K562 (cell line): ENCODE results near the gene MRPS18B. TPM values are rescaled to one million over a fixed set of nuclear protein-coding genes. Genes with fewer than 3 reads are reported as not detected.

Experiments used
- ATAC-seq: fragments of 200-7000 bp; cut with Tn5 transposase; 3 replicates; pipeline ENCODE4 v1.9.1; 2020; ENCODE audit warnings: moderate library complexity
- BruUV-seq: library from RNA; stranded (reverse); fragments of 400-500 nt; replicated peaks from 2 replicates; lab custom pipeline; 2021; lab: Mats Ljungman, UMichigan
- CTCF ChIA-PET: fragments of 300-600 bp; formaldehyde crosslinking; extraction: SDS; loops from one replicate; lab custom pipeline; 2021; ENCODE audit warnings: low intra/inter-chr PET ratio; lab: Yijun Ruan, JAX
- POLR2A ChIA-PET: fragments of 300-600, 350-650 bp; sonication (Branson Sonifier 250); formaldehyde crosslinking; extraction: SDS; loops from one replicate; lab custom pipeline; 2021; ENCODE audit warnings: antibody characterized with exemption, inconsistent platforms; lab: Yijun Ruan, JAX
- DNase-seq, 4 experiments: peaks; one replicate each; pipeline versions ENCODE4 v3.0.0 to v3.0.0-alpha.2; 2011 to 2018; ENCODE audit warnings: low spot score in 3 of 4, mixed read lengths in 3 of 4; ENCODE audit errors: extremely low read depth in 1 of 4
- FAIRE-seq: peaks from 2 replicates; lab custom pipeline; 2011; peaks lifted over from hg19 to GRCh38; lab: Jason Lieb, UNC
- H2AFZ ChIP-seq: 2 replicates; pipeline ENCODE4 v1.6.0; 2011; ENCODE audit warnings: low read depth, low read length, control low read depth, inconsistent platforms
- H3K27ac ChIP-seq: fragments of 200-600 bp; 3 replicates; pipeline ENCODE4 v1.8.0; 2011; ENCODE audit warnings: low read depth, mild to moderate bottlenecking, control low read depth, inconsistent platforms, low read length, moderate library complexity, mixed read lengths; ENCODE audit errors: extremely low read depth
- H3K27me3 ChIP-seq, 2 experiments: fragments of 300-600 bp in 1 of 2; 2 replicates in 1 of 2; 3 replicates in 1 of 2; pipeline versions ENCODE4 v1.6.0 to v1.8.0; 2011; ENCODE audit warnings: inconsistent platforms in 2 of 2, low read length in 2 of 2, mild to moderate bottlenecking in 1 of 2, mixed read lengths in 1 of 2, moderate library complexity in 1 of 2; ENCODE audit not compliant: control insufficient read depth in 2 of 2, insufficient read depth in 2 of 2
- H3K36me3 ChIP-seq: fragments of 300-600 bp; 3 replicates; pipeline ENCODE4 v1.8.0; 2011; ENCODE audit warnings: mild to moderate bottlenecking, low read length, inconsistent platforms; ENCODE audit not compliant: control insufficient read depth, insufficient read depth
- H3K4me1 ChIP-seq, 2 experiments: fragments of 200-600 bp in 1 of 2; replicated peaks in 1 of 2; 2 replicates in 1 of 2; 3 replicates in 1 of 2; pipeline versions ENCODE4 v1.5.1 to v1.8.0; 2011; ENCODE audit warnings: inconsistent platforms in 2 of 2, low read length in 2 of 2, mild to moderate bottlenecking in 1 of 2, mixed read lengths in 1 of 2, moderate library complexity in 1 of 2; ENCODE audit not compliant: control insufficient read depth in 2 of 2, insufficient read depth in 2 of 2
- H3K4me2 ChIP-seq: 2 replicates; pipeline ENCODE4 v1.6.1; 2011; ENCODE audit warnings: low read length, control low read depth, inconsistent platforms, mixed read lengths; ENCODE audit not compliant: insufficient read depth
- H3K4me3 ChIP-seq: fragments of 200-600 bp; sonication (generic), shearing (Covaris generic); 2 replicates; pipeline ENCODE4 v1.5.1; 2016; ENCODE audit warnings: control low read depth, inconsistent platforms
- H3K79me2 ChIP-seq: fragments of 200-600 bp; 3 replicates; pipeline ENCODE4 v1.8.0; 2011; ENCODE audit warnings: low read length, inconsistent platforms; ENCODE audit not compliant: control insufficient read depth, insufficient read depth
- H3K9ac ChIP-seq, 2 experiments: 2 replicates each; pipeline versions ENCODE4 v1.6.0 to v1.6.1; 2011; ENCODE audit warnings: low read depth in 2 of 2, low read length in 2 of 2, control low read depth in 1 of 2, inconsistent platforms in 1 of 2, mild to moderate bottlenecking in 1 of 2, mixed read lengths in 1 of 2; ENCODE audit not compliant: insufficient read depth in 1 of 2
- H3K9me1 ChIP-seq: one replicate; pipeline ENCODE4 v1.6.0; 2011; ENCODE audit warnings: inconsistent platforms, mild to moderate bottlenecking, low read length, moderate library complexity; ENCODE audit not compliant: control insufficient read depth, insufficient read depth
- H3K9me3 ChIP-seq: replicated peaks from 2 replicates; pipeline ENCODE4 v1.5.1; 2011; ENCODE audit warnings: low read depth, low read length, inconsistent platforms; ENCODE audit not compliant: control insufficient read depth, insufficient read depth
- H4K20me1 ChIP-seq: replicated peaks from 2 replicates; pipeline ENCODE4 v1.6.1; 2011; ENCODE audit warnings: low read length, inconsistent platforms, mixed read lengths; ENCODE audit not compliant: control insufficient read depth, insufficient read depth
- ARHGAP35 ChIP-seq: fragments of 450-650 bp; IDR thresholded peaks from 2 replicates; pipeline ENCODE4 v1.6.1; 2018; ENCODE audit not compliant: partially characterized antibody
- DDX20 ChIP-seq: fragments of 450-650 bp; IDR thresholded peaks from 2 replicates; pipeline ENCODE4 v1.6.1; 2016; ENCODE audit warnings: missing genetic modification characterization, low read depth, mild to moderate bottlenecking, missing compliant biosample characterization, moderate library complexity
- FOXM1 ChIP-seq, 2 experiments: fragments of 450-650 bp in 1 of 2; sonication (generic) in 1 of 2; formaldehyde crosslinking in 1 of 2; IDR thresholded peaks; 2 replicates each; pipeline versions ENCODE4 v1.6.1 to v1.9.0; 2017 to 2022; ENCODE audit warnings: low read depth in 2 of 2, mild to moderate bottlenecking in 2 of 2, missing genetic modification reagents in 1 of 2, moderate library complexity in 1 of 2
- HBP1 ChIP-seq: fragments of 450-650 bp; formaldehyde crosslinking; IDR thresholded peaks from 2 replicates; pipeline ENCODE4 v1.4.0; 2022; ENCODE audit warnings: missing genetic modification characterization
- KLF10 ChIP-seq: fragments of 250-450 bp; sonication (Bioruptor Pico); IDR thresholded peaks from 2 replicates; pipeline ENCODE4 v1.6.1; 2021; ENCODE audit warnings: matching md5 sums
- MAFK ChIP-seq: IDR thresholded peaks from 2 replicates; pipeline ENCODE4 v1.6.1; 2011; ENCODE audit warnings: low read length, improper control_type of control experiment
- MEIS2 ChIP-seq: fragments of 450-650 bp; IDR thresholded peaks from 2 replicates; pipeline ENCODE4 v1.6.1; 2014; ENCODE audit warnings: mild to moderate bottlenecking; ENCODE audit not compliant: partially characterized antibody
- RNF2 ChIP-seq: sonication (generic); IDR thresholded peaks from 2 replicates; pipeline ENCODE4 v1.6.1; 2016
- TOE1 ChIP-seq, 2 experiments: fragments of 450-650 bp in 1 of 2; sonication (generic) in 1 of 2; formaldehyde crosslinking in 1 of 2; IDR thresholded peaks; 2 replicates each; pipeline versions ENCODE4 v1.7.1 to v1.8.0; 2016 to 2022; ENCODE audit warnings: borderline replicate concordance in 2 of 2, mild to moderate bottlenecking in 2 of 2, antibody characterized with exemption in 1 of 2, inconsistent platforms in 1 of 2, low read depth in 1 of 2, missing genetic modification reagents in 1 of 2, moderate library complexity in 1 of 2
- ZNF324 ChIP-seq: fragments of 250-450 bp; sonication (Bioruptor Pico); IDR thresholded peaks from 2 replicates; pipeline ENCODE4 v1.4.0; 2020; ENCODE audit warnings: mild to moderate bottlenecking
- ZNF347 ChIP-seq: fragments of 450-650 bp; formaldehyde crosslinking; IDR thresholded peaks from 2 replicates; pipeline ENCODE4 v1.4.0; 2020; ENCODE audit warnings: low read depth, mild to moderate bottlenecking, moderate library complexity
- ZNF551 ChIP-seq: fragments of 250-450 bp; sonication (Bioruptor Pico); IDR thresholded peaks from 2 replicates; pipeline ENCODE4 v1.5.0; 2021; ENCODE audit warnings: mild to moderate bottlenecking, moderate library complexity
- ZNF561 ChIP-seq: fragments of 450-650 bp; formaldehyde crosslinking; conservative IDR thresholded peaks from 2 replicates; pipeline ENCODE4 v1.4.0; 2020; ENCODE audit warnings: mild to moderate bottlenecking, moderate library complexity
- WGBS: fragments of 100-300 bp; shearing (Covaris generic); methylation state at CpG from one replicate; pipeline ENCODE4 v1.1.6; 2016; ENCODE audit warnings: low coverage, mixed read lengths; ENCODE audit not compliant: insufficient coverage; ENCODE audit errors: missing lambda C conversion rate; 5-methylcytosine and 5-hydroxymethylcytosine counted together
- in situ Hi-C: fragments of 300-500 bp; cut with MboI; formaldehyde crosslinking; loops from 4 replicates; pipeline ENCODE4 v1.15.0; 2018; ENCODE audit warnings: inconsistent platforms, mixed read lengths
- intact Hi-C: fragments of 100-400 bp; cut with micrococcal nuclease; formaldehyde crosslinking; loops from 2 replicates; pipeline ENCODE4 v1.14.2; 2022
- polyA plus RNA-seq, 8 experiments: library from polyadenylated mRNA; depleted of rRNA in 4 of 8; stranded (reverse) in 5 of 8; unstranded in 3 of 8; fragments of >200 nt; fragmentation: Nextera tagmentation in 2 of 8; fragmentation: Illumina TruSeq in 1 of 8; extraction: Ambion mirVana in 2 of 8; extraction: Trizol in 1 of 8; gene quantifications; 2 replicates each; pipeline versions ENCODE4 v1.2.1 to v1.2.3, GENCODE V29; 2011 to 2014; ENCODE audit warnings: inconsistent platforms in 1 of 8, missing spikeins in 1 of 8
- total RNA-seq, 7 experiments: library from RNA; depleted of rRNA in 6 of 7; stranded (reverse); fragments of >200 nt in 6 of 7; fragmentation: Illumina TruSeq in 2 of 7; extraction: Trizol in 2 of 7; gene quantifications; 2 replicates each; pipeline versions ENCODE4 v1.2.1 to v1.2.3, GENCODE V29; 2011 to 2021; ENCODE audit warnings: low replicate concordance in 1 of 7

The MRPS18B gene
- total and polyA plus RNA-seq, 9 of the 15 experiments (the other 6 are each of a cell fraction or from before 2014, with no cell fraction given): 132 to 383 (median 178) TPM

- ChIA-PET CTCF (no interaction called here), POLR2A (interaction anchor here (0.6 to 4.8 kb wide), 83 partner anchors 9 to 858 kb away, joined by 3 to 310 read pairs (median 5); partner anchors contain the start of genes ABCF1, ATAT1, C6orf136 and DHX16)
- Histone ChIP-seq H3K79me2 (peaks cover 85% of the 10 kb centered on the region), H3K36me3 (peaks cover 67% of the 10 kb centered on the region), H3K4me3 (peak overlapping the region; percentile 68), H3K4me1 (peaks cover 4 to 26% of the 10 kb centered on the region in 2 experiments; a peak in 4 of 5 replicates), H2AFZ (no peak overlapping the region), H3K27me3 (no peaks in the 10 kb centered on the region), H4K20me1 (peaks cover 8% of the 10 kb centered on the region; the same call in 1 of the 2 replicates), H3K9me1 (no peaks in the 10 kb centered on the region), H3K9ac (peak overlapping the region; percentile 79 to 99; a peak in 3 of 4 replicates), H3K27ac (peak overlapping the region; percentile 95), H3K4me2 (peak overlapping the region; percentile 99), H3K9me3 (no peaks in the 10 kb centered on the region)
- FAIRE-seq (no peak), DNase-seq (peak in 1 of 4 experiments; percentile 55), ATAC-seq (peak; percentile 1)
- intact Hi-C loops: loop anchor here (2.0 kb wide), 1 partner anchor 59 kb away; the partner anchor contains the start of gene DHX16
- no TSS peak for BruUV-seq
- in situ Hi-C loops: no loop called here
- 26% methylated on average over 8 of the region's 8 CpGs for WGBS
- TF ChIP-seq FOXM1 (IDR thresholded peaks at IDR 0.05; ENCODE audit: low read depth) (no peak), FOXM1 (CRISPR knock-in tag; IDR thresholded peaks at IDR 0.05; ENCODE audit: low read depth) (no peak), ZNF324 (CRISPR knock-in tag) (peak; percentile 24; the same call in 1 of the 2 replicates), MEIS2 (no peak), DDX20 (tag) (no peak), ARHGAP35 (peak; percentile 59), ZNF561 (peak; percentile 55; the same call in 1 of the 2 replicates), MAFK (no peak), TOE1 (IDR thresholded peaks at IDR 0.05; ENCODE audit: borderline replicate concordance) (peak; percentile 27; the same call in 1 of the 2 replicates), TOE1 (CRISPR knock-in tag; IDR thresholded peaks at IDR 0.05; ENCODE audit: borderline replicate concordance, low read depth) (no peak), RNF2 (no peak), HBP1 (peak; percentile 90), KLF10 (peak; percentile 62; the same call in 1 of the 2 replicates), ZNF347 (no peak), ZNF551 (CRISPR knock-in tag) (peak; percentile 22; the same call in 1 of the 2 replicates)
Measured at GRCh38 chr6:30614044-30614842, 3.4 kb upstream of the MRPS18B start.
